HepG2 (cell line): ENCODE measurements around the gene ARHGAP4. TPM values are rescaled to one million over a fixed set of nuclear protein-coding genes. Genes with fewer than 3 reads are reported as not detected.

ENCODE experiments used
- CHD2 ChIP-seq: IDR thresholded peaks from 2 replicates; pipeline ENCODE4 v1.6.1; 2011; ENCODE audit warnings: low read depth, low read length, improper control_type of control experiment
- KDM1A ChIP-seq: IDR thresholded peaks from 2 replicates; pipeline ENCODE4 v1.6.1; 2016; ENCODE audit warnings: missing compliant biosample characterization
- KDM5A ChIP-seq: fragments of 200-600 bp; sonication (generic); IDR thresholded peaks from 2 replicates; pipeline ENCODE4 v1.7.0; 2018; ENCODE audit warnings: antibody characterized with exemption, mild to moderate bottlenecking, low read length, borderline replicate concordance
- KLF11 ChIP-seq: IDR thresholded peaks from 2 replicates; pipeline ENCODE4 v1.6.1; 2016; ENCODE audit warnings: missing compliant biosample characterization
- MEIS1 ChIP-seq: sonication (generic); formaldehyde crosslinking; IDR thresholded peaks from 2 replicates; pipeline ENCODE4 v1.9.0; 2021; ENCODE audit warnings: mild to moderate bottlenecking, missing genetic modification reagents, moderate library complexity, borderline replicate concordance
- MXD4 ChIP-seq: IDR thresholded peaks from 2 replicates; pipeline ENCODE4 v1.6.1; 2016; ENCODE audit warnings: mild to moderate bottlenecking, missing biosample characterization, missing genetic modification reagents
- NCOR1 ChIP-seq: fragments of 200-600 bp; sonication (generic); IDR thresholded peaks from 2 replicates; pipeline ENCODE4 v1.7.0; 2017; ENCODE audit warnings: antibody characterized with exemption, low read length, borderline replicate concordance
- NFKBIZ ChIP-seq: IDR thresholded peaks from 2 replicates; pipeline ENCODE4 v1.6.1; 2018; ENCODE audit warnings: missing genetic modification reagents, missing compliant biosample characterization
- NR1H2 ChIP-seq: sonication (generic); formaldehyde crosslinking; IDR thresholded peaks from 2 replicates; pipeline ENCODE4 v1.8.1; 2022; ENCODE audit warnings: low read depth, missing genetic modification reagents, borderline replicate concordance
- RAD21 ChIP-seq: fragments of 450-650 bp; formaldehyde crosslinking; IDR thresholded peaks from 2 replicates; pipeline ENCODE4 v1.5.0; 2020; ENCODE audit warnings: mild to moderate bottlenecking
- RBFOX2 ChIP-seq: fragments of 200-400 bp; formaldehyde crosslinking; IDR thresholded peaks from 2 replicates; pipeline ENCODE4 v1.6.1; 2017; ENCODE audit warnings: low read depth, mild to moderate bottlenecking, low read length
- SIX4 ChIP-seq: sonication (generic); formaldehyde crosslinking; IDR thresholded peaks from 2 replicates; pipeline ENCODE4 v1.4.0; 2020; ENCODE audit warnings: missing genetic modification reagents
- YEATS4 ChIP-seq: sonication (generic); formaldehyde crosslinking; IDR thresholded peaks from 2 replicates; pipeline ENCODE4 v1.4.0; 2020; ENCODE audit warnings: missing genetic modification reagents, borderline replicate concordance
- ZNF354B ChIP-seq: sonication (generic); formaldehyde crosslinking; IDR thresholded peaks from 2 replicates; pipeline ENCODE4 v1.8.0; 2022; ENCODE audit warnings: mild to moderate bottlenecking, missing genetic modification reagents
- ZNF83 ChIP-seq: sonication (generic); formaldehyde crosslinking; IDR thresholded peaks from 2 replicates; pipeline ENCODE4 v1.4.0; 2020; ENCODE audit warnings: missing genetic modification reagents, mild to moderate bottlenecking, borderline replicate concordance
- ZNF839 ChIP-seq: sonication (generic); formaldehyde crosslinking; IDR thresholded peaks from 2 replicates; pipeline ENCODE4 v1.4.0; 2020; ENCODE audit warnings: missing genetic modification reagents, mild to moderate bottlenecking, borderline replicate concordance
- ZSCAN22 ChIP-seq: sonication (generic); formaldehyde crosslinking; IDR thresholded peaks from 2 replicates; pipeline ENCODE4 v1.4.0; 2020; ENCODE audit warnings: mild to moderate bottlenecking, missing genetic modification reagents
- polyA plus RNA-seq, 8 experiments: library from polyadenylated mRNA; depleted of rRNA in 3 of 8; stranded (reverse) in 7 of 8; unstranded in 1 of 8; fragments of >200 nt; fragmentation: Illumina TruSeq in 4 of 8; extraction: Trizol in 4 of 8; gene quantifications; 2 replicates each; pipeline versions ENCODE4 v1.2.1 to v1.2.3, GENCODE V29; 2011 to 2016; ENCODE audit warnings: low read depth in 4 of 8, missing spikeins in 1 of 8, mixed read lengths in 1 of 8; ENCODE audit not compliant: insufficient read depth in 1 of 8
- total RNA-seq, 5 experiments: library from RNA; depleted of rRNA; stranded (reverse); fragments of >200 nt; fragmentation: Illumina TruSeq; extraction: Trizol; gene quantifications; 2 replicates each; pipeline ENCODE4 v1.2.3, GENCODE V29; 2016; ENCODE audit warnings: low read depth in 1 of 5
- TF ChIP-seq, protein P1 (sequence below): sonication (generic); formaldehyde crosslinking; IDR thresholded peaks from 2 replicates; pipeline ENCODE4 v1.5.0; 2020; ENCODE audit warnings: mild to moderate bottlenecking, missing genetic modification reagents
- TF ChIP-seq, protein P2 (sequence below): sonication (generic); formaldehyde crosslinking; IDR thresholded peaks from 2 replicates; pipeline ENCODE4 v1.5.0; 2020; ENCODE audit warnings: missing genetic modification reagents
- TF ChIP-seq, protein P3 (sequence below): sonication (generic); formaldehyde crosslinking; IDR thresholded peaks from 2 replicates; pipeline ENCODE4 v1.5.1; 2020; ENCODE audit warnings: mild to moderate bottlenecking, missing genetic modification reagents, borderline replicate concordance

ARHGAP4 gene
- total and polyA plus RNA-seq, 2 of the 13 experiments (the other 11 are each of a cell fraction or from before 2014, with no cell fraction given): 0.57 to 0.64 TPM

DNA sequence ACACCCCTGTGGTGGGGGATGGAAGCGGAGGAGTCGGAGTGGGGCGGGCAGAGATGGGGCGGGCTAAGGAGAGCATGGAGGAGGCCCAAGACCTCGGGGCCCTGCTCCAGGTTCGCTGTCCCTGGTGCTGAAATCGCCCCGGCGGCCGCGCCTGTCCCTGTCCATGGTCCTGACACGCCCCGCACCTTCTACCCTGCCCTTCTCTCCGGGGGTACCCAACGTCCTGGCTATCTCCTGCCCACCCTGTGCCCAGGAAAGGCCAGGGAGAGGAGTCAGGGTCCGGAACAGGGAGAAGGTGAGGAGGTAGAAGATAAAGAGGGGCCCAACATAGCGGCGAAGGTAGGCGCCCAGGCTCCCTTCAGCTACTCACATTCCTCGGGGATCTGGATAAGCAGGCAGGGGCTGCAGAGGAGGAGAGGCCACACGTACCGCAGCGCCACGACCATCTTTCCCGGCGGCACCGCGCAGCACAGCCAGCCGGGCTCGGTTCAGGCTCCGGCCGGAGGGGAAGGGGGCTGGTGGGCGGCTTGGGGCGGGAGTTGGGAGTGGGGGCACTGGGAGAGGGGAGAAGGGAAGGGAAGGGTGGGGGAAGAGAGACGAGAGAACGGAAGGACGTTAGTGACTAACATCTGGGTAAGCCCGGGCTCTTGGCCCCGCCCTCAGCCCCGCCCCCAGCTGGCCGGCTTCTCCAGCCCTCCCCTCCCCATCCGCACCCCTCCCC is 50.5 kb downstream of the ARHGAP4 start (continued):
- TF ChIP-seq, protein P1, sequence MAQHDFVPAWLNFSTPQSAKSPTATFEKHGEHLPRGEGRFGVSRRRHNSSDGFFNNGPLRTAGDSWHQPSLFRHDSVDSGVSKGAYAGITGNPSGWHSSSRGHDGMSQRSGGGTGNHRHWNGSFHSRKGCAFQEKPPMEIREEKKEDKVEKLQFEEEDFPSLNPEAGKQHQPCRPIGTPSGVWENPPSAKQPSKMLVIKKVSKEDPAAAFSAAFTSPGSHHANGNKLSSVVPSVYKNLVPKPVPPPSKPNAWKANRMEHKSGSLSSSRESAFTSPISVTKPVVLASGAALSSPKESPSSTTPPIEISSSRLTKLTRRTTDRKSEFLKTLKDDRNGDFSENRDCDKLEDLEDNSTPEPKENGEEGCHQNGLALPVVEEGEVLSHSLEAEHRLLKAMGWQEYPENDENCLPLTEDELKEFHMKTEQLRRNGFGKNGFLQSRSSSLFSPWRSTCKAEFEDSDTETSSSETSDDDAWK (CRISPR knock-in tag): no peak
- TF ChIP-seq KLF11 (CRISPR knock-in tag) (peak; percentile 100), NR1H2 (CRISPR knock-in tag) (peak; percentile 98), RAD21 (no peak), MXD4 (CRISPR knock-in tag) (peak; percentile 99), CHD2 (no peak), KDM1A (peak; percentile 73; the same call in 1 of the 2 replicates), NCOR1 (no peak), ZNF83 (CRISPR knock-in tag) (peak; percentile 100), ZSCAN22 (CRISPR knock-in tag) (peak; percentile 89), ZNF354B (peak; percentile 100), NFKBIZ (CRISPR knock-in tag) (peak; percentile 100), KDM5A (no peak), SIX4 (CRISPR knock-in tag) (peak; percentile 97), ZNF839 (peak; percentile 99), YEATS4 (CRISPR knock-in tag) (peak; percentile 94), MEIS1 (CRISPR knock-in tag) (peak; percentile 98), RBFOX2 (no peak)
- TF ChIP-seq, protein P2, sequence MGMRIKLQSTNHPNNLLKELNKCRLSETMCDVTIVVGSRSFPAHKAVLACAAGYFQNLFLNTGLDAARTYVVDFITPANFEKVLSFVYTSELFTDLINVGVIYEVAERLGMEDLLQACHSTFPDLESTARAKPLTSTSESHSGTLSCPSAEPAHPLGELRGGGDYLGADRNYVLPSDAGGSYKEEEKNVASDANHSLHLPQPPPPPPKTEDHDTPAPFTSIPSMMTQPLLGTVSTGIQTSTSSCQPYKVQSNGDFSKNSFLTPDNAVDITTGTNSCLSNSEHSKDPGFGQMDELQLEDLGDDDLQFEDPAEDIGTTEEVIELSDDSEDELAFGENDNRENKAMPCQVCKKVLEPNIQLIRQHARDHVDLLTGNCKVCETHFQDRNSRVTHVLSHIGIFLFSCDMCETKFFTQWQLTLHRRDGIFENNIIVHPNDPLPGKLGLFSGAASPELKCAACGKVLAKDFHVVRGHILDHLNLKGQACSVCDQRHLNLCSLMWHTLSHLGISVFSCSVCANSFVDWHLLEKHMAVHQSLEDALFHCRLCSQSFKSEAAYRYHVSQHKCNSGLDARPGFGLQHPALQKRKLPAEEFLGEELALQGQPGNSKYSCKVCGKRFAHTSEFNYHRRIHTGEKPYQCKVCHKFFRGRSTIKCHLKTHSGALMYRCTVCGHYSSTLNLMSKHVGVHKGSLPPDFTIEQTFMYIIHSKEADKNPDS: peak; percentile 98
- TF ChIP-seq, protein P3, sequence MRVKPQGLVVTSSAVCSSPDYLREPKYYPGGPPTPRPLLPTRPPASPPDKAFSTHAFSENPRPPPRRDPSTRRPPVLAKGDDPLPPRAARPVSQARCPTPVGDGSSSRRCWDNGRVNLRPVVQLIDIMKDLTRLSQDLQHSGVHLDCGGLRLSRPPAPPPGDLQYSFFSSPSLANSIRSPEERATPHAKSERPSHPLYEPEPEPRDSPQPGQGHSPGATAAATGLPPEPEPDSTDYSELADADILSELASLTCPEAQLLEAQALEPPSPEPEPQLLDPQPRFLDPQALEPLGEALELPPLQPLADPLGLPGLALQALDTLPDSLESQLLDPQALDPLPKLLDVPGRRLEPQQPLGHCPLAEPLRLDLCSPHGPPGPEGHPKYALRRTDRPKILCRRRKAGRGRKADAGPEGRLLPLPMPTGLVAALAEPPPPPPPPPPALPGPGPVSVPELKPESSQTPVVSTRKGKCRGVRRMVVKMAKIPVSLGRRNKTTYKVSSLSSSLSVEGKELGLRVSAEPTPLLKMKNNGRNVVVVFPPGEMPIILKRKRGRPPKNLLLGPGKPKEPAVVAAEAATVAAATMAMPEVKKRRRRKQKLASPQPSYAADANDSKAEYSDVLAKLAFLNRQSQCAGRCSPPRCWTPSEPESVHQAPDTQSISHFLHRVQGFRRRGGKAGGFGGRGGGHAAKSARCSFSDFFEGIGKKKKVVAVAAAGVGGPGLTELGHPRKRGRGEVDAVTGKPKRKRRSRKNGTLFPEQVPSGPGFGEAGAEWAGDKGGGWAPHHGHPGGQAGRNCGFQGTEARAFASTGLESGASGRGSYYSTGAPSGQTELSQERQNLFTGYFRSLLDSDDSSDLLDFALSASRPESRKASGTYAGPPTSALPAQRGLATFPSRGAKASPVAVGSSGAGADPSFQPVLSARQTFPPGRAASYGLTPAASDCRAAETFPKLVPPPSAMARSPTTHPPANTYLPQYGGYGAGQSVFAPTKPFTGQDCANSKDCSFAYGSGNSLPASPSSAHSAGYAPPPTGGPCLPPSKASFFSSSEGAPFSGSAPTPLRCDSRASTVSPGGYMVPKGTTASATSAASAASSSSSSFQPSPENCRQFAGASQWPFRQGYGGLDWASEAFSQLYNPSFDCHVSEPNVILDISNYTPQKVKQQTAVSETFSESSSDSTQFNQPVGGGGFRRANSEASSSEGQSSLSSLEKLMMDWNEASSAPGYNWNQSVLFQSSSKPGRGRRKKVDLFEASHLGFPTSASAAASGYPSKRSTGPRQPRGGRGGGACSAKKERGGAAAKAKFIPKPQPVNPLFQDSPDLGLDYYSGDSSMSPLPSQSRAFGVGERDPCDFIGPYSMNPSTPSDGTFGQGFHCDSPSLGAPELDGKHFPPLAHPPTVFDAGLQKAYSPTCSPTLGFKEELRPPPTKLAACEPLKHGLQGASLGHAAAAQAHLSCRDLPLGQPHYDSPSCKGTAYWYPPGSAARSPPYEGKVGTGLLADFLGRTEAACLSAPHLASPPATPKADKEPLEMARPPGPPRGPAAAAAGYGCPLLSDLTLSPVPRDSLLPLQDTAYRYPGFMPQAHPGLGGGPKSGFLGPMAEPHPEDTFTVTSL (CRISPR knock-in tag): peak; percentile 92
